NCI-H510A (cell line): ENCODE results near the gene ECSCR.

ENCODE experiments used
- DNase-seq: peaks from one replicate; lab custom pipeline; 2025; lab: John Stamatoyannopoulos, UW

ECSCR gene

DNA sequence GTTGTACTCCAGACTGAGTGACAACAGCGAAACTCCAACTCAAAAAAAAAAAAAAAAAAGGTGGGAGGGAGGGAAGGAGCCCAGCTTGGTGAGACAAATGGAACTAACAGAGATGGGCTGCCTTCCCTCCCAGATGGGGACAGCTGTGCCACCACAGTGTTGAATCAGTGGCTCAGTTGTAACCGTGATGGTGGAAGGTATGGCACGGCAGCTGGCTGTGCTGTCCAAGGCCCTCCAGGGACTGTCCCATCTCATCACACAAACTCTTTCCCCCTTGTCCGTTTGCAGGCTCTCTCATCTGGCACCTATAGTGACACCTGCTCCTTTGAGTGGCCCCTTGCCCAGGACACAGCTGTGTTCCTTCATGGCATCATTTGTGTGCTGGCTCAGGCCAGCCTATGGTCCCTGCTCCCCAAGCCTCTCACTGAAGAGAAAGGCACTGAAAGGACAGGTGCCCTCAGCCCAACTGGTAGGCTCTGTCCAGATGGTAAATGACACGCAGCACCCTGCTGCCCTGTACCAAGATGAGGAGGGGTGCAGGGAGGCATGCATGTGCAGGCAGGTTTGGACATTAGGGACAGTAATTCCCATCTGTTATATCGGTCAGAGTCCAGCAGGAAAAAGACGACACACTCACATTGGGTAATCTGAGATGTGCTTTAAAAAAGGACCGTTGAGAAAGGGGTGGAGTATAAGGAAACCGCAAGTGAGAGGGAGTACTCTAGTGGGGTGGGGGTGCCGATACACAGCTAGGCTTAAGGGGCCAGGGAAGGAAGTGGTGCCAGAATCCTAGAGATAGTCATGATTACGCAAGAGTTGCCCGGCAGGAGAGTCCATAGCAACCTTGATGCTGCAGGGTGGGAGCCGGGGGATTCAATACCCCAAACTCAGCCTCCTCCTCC lies 12.6 kb upstream of the ECSCR start:
- DNase-seq = no peak

GRCh38 chr5:139473565-139473964 lies 11.0 kb upstream of the ECSCR start:
- DNase-seq = no peak

DNA sequence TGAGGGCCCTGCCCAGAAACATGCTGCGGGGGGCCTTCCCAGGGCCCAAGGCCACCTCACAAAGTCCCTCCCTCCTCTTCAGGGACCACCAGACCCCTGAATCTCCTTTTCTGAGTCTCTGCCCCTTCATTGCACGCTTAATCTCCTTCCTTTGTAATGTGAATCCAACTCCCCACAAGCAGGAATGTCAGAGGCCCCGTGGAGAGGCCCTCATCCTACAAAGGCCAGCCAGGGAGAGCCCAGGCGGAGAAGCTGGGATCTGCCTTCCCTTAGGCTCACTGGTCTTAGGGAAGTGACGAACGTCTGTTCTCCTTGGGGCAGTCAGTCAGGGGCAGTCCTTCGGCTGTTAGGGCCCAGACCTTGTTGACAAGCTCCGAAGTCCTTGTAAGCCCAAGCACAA lies 10.6 kb upstream of the ECSCR start:
- DNase-seq = no peak

GRCh38 chr5:139472386-139473030 lies 10.0 kb upstream of the ECSCR start:
- no peak for DNase-seq

GRCh38 chr5:139470821-139471300 lies 8.3 kb upstream of the ECSCR start, which contains the start of gene SMIM33:
TSS of gene SMIM33 (plus strand) at chr5:139471004. CDS start at chr5:139471122, 118 bp downstream.
- no peak for DNase-seq

GRCh38 chr5:139468421-139468931 lies 5.9 kb upstream of the ECSCR start:
- DNase-seq = no peak

- DNase-seq = no peak
These were observed 845 bp downstream of the ECSCR start for GRCh38 chr5:139461698-139462097.

DNA sequence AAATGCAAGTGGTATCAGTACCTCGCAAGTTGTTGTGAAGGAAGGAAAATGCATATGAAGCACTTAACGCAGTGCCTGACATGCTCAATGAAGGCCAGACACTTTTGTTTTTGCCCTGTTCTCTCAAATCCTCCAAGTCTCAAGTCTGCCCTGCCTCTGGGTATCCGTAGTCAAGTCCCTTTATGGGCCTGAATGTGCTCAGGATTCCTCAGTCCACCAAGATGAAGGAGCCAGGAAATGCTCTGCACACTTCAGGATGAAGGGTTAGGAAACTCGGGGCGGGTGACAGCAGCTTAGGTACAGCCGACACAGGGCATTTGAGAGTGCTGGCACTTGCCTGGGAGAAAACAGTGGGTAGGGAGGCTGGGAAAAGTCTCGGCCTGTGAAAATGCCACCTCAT lies 1.4 kb downstream of the ECSCR start:
- DNase-seq = no peak

DNA sequence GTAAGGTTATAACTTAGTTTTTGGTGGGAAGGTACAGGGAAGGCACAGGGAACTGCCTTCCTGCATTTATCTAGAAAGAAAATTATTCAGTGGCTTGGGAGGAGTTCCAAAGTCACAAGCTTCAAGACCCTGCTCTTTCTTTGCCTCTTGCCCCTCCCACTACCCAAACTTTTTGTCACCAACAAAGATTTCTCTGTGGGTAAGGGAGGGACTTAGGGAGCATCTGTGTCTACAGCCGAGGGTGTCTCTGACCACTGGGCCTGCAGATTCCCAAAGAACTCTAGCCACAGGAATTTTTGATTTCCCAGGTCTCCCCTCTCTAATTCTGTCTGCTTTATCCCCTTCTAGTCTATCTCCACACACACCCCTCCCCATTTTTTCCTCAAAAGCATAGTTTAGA lies 2.1 kb downstream of the ECSCR start:
- DNase-seq = no peak

GRCh38 chr5:139459451-139459934 lies 3.0 kb downstream of the ECSCR start:
- no peak for DNase-seq

DNA sequence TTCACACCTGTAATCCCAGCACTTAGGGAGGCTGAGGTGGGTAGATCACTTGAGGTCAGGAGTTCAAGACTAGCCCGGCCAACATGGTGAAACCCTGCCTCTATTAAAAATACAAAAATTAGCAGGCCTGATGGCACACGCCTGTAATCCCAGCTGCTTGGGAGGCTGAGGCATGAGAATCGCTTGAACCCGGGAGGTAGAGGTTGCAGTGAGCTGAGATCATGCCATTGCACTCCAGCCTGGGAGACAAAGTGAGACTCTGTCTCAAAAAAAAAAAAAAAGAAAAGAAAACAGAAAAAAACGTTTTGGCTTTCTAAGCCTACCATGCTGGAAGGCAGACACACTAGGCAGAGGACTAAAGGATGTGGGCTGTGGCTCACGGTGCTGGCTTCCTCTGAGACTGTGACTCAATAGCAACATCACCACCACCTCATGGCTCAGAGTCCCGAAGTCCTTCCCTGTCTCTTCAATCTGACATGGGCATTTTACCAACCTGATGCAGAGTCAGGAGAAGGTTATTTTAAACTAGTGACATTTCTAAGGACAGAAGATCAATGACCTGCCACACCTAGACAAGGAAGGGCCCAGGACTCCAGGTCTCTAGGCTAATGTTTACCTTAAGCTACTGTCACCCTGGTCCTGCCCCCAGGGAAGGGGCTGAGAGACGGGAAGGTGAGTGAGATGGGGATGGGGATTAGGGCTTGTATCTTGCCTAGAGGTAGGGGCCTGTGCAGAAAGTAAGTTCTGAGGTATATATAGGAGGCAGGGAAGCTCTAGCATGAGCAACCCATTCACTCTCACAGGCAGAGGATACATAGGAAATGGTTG lies 3.7 kb downstream of the ECSCR start:
- DNase-seq = no peak

DNA sequence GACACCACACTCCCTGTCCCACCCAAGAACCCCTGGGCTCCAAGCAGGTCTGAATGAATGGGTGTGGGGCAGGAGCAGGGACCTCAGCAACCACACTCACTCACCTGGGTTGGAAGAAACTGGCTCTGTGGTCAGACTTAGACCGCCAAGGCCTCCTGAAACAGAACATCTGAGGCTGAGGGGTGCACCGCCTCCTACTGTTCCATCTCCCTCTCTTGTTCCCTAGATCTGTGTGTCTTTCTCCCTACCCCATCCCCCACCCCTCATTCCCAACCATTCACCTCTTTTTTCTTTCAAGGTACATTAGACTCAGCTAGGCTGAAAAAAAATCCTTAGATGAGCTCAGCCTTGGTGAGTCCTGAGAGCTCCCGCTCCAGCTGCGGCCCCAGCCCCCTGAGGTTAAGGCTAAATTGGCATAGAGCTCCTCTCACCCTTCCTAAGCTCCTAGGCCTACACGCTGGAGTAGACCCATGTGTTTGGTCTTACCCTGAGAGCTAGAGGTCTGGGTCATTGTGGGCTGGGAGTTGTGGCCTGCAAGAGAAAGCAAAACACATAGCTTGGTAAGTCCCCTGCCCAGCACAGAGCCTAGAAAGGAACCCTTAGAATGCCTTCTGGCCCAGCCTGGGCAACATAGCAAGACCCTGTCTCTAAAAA lies 4.8 kb downstream of the ECSCR start:
- no peak for DNase-seq

DNA sequence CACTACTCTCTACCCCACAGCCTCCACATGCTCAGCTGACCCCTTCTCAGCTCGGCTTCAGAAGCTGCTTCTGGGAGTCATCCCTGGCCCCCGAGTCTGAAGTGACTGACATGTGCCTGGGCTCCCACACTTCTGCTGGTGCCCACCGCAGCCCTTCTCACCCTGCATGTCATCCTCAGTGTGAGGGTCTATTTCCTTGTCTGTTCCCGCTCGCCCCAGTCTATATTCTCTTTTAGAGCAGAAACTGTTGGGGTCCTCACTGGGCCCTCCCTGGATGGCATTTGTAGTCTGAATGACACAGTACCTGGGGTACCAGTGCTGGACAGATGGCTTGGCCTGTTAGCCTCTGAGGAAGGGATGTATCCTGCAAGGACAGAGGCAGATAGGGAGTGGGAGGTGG lies 5.3 kb downstream of the ECSCR start:
- no peak for DNase-seq

- no peak for DNase-seq
These were observed 5.8 kb downstream of the ECSCR start for GRCh38 chr5:139456776-139457175.

- DNase-seq = no peak
These were observed 7.8 kb downstream of the ECSCR start for GRCh38 chr5:139454568-139455290.

DNA sequence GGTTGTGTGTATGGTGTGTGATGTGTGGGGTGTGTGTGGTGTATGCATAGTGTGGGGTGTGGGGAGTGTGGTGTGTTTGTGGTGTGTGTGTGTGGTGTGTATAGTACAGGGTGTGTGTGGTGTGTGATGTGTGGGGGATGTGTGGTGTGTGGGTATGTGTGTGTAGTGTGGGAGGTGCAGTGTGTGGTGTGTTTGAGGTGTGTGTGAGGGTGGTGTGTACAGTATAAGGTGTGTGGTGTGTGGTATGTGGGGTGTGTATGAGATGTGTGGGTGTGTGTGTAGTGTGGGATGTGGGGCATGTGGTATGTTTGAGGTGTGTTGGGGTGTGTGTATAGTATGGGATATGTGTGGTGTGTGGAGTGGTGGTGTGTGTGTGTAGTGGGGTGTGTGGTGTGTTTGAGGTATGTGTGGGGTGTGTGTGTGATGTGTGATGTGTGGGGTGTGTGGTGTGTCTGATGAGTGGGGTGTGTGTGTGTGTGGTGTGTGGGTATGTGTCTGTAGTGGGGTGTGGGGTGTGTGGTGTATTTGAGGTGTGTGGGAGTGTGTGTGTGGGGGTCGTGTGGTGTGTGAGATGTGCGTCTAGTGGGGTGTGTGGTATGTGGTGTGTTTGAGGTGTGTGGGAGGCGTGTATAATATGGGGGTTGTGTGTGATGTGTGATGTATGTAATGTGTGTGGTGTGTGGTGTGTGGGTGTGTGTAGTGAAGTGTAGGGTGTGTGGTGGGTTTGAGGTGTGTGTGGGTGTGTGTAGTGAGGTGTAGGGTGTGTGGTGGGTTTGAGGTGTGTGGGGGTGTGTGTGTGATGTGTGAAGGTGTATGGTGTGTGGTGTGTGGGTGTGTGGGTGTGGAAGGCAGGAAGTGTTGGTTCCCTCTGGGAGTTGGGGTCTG lies 8.6 kb downstream of the ECSCR start:
- DNase-seq = no peak

DNA sequence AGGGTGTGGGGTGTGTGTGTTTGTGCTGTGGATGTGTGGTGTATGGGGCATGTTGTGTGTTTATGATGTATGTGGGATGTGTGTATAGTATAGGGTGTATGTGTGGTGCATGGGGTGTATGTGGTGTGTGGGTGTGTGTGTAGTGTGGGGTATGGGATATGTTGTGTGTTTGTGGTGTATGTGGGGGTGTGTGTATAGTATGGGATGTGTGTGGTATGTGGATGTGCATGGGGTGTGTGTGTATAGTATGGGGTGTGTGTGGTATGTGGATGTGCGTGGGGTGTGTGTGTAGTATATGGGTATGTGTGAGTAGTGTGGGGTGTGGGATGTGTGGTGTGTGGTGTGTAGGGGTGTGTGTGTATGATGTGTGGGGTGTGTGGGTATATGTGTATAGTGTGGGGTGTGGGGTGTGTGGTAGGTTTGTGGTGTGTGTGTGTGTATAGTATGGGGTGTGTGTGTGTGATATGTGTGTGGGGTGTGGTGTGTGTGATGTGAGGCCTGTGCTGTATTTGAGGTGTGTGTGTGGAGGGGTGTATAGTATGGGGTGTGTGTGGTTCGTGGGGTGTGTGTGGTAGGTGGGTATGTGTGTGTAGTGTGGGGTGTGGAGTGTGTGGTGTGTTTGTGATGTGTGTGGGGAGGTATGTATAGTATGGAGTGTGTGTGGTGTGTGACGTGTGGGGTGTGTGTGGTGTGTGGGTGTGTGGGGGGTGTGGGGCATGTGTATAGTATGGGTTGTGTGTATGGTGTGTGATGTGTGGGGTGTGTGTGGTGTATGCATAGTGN lies 10.5 kb downstream of the ECSCR start:
- DNase-seq = no peak

DNA sequence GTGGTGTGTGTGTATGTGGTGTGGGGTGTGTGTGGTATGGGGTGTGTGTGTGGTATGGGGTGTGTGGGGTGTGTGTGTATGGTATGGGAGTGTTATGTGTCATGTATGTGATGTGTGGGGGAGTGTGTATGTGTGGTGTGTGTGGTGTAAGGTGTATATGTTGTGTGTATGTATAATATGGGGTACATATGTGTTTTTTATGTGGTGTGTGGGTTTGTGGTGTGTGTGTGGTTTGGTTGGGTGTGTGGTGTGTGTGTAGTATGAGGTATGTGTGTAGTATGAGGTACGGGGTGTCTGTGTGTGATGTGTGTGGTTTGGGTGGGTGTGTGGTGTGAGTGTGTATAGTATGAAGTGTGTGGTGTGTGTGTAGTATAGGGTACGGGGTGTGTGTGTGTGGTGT lies 11.4 kb downstream of the ECSCR start:
- no peak for DNase-seq
